ENCODE results near the gene MYADML2. TPM values are rescaled to one million over a fixed set of nuclear protein-coding genes. Genes with fewer than 3 reads are reported as not detected.

Gene MYADML2
- total and polyA plus RNA-seq, 12 donors: 0.26 to 8.6 (median 4.9) TPM

DNA sequence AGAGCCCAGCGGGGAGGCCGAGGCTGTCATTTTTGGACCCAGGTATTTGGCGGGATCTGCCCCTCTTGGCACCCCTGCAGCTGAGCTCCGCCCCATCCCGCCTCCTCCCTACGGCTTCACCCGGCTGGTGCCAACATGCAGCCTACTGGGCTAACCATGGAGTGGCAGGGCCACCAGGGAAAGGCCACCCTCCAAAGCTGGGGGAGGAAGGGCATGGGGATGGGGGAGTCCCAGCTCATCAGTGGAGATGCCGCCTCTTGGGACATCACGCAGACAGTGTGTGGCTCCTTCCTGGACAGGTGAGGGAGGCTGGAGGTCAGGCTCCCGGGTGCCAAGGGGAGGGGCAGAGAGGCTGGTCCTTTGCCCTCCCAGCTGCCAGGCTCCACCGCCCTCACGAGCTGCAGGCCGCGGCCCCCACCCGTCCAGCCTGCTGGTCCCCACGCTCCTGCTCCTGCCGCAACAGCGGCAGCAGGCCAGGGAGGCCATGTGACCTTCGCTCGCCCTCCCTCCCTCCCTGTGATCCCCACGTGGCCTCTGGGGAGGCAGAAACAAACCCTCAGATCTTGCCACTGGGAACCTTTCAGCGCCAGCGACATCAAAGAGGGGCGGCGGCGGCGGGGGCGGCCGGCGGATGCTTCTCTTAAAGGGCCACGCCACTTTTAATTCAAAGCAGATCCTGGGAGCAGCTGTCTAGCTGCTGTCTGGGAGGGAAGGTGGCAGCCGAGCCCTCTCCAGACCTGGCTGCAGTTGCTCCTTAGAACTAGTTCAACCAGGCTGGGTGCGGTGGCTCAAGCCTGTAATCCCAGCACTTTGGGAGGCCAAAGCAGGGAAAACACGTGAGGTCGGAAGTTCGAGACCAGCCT, 20.7 kb upstream of the MYADML2 start:
- H3K36me3 ChIP-seq: no peaks in the 10 kb centered on the region
- intact Hi-C loops (cut with DNase I): loop anchor here in 4 of 10 donors (2.0 to 10.0 kb wide), 3 partner anchors 40 to 187 kb away; no protein-coding TSS in a partner anchor

DNA sequence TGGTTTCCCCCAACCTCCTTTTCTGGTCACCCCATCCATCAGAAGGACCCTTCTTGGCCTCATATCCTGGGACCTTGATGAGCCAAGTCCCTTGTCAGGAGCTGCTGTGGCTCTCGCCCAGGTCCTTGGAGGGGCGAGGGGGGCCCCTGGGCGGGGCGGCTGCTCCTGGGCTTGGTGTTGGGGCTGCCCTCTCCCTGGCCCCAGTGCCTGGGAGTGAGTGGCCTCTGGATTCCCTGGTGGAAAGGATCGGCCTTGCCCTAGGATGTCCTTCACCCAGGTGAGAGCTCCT, 20.2 kb upstream of the MYADML2 start:
- TF ChIP-seq, protein P1, sequence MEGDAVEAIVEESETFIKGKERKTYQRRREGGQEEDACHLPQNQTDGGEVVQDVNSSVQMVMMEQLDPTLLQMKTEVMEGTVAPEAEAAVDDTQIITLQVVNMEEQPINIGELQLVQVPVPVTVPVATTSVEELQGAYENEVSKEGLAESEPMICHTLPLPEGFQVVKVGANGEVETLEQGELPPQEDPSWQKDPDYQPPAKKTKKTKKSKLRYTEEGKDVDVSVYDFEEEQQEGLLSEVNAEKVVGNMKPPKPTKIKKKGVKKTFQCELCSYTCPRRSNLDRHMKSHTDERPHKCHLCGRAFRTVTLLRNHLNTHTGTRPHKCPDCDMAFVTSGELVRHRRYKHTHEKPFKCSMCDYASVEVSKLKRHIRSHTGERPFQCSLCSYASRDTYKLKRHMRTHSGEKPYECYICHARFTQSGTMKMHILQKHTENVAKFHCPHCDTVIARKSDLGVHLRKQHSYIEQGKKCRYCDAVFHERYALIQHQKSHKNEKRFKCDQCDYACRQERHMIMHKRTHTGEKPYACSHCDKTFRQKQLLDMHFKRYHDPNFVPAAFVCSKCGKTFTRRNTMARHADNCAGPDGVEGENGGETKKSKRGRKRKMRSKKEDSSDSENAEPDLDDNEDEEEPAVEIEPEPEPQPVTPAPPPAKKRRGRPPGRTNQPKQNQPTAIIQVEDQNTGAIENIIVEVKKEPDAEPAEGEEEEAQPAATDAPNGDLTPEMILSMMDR (IDR thresholded peaks at IDR 0.05): no peak
- Histone ChIP-seq H3K4me3 (no peak overlapping the region), H3K9me3 (no peaks in the 10 kb centered on the region), H3K36me3 (no peaks in the 10 kb centered on the region), H3K27me3 (peaks cover 0 to 84% (median 44%) of the 10 kb centered on the region in 7 donors), H3K27ac (peak overlapping the region in 2 of 10 donors; percentile 36 to 46), H3K4me1 (peaks cover 3 to 29% (median 19%) of the 10 kb centered on the region in 9 donors)
- ATAC-seq: peak in 6 of 8 donors; percentile 1 to 29 (median 7)
- intact Hi-C loops (cut with DNase I): loop anchor here in 4 of 10 donors (2.0 to 10.0 kb wide), 3 partner anchors 40 to 188 kb away; no protein-coding TSS in a partner anchor
- 28 to 32% methylated on average over 5 of the region's 5 CpGs for WGBS, 2 donors
- DNase-seq: no peak

More for the DNA sequence above, 20.7 kb upstream of the MYADML2 start:
- peaks cover 0 to 83% (median 38%) of the 10 kb centered on the region in 7 donors for H3K27me3 ChIP-seq
- peak overlapping the region in 8 of 10 donors; percentile 3 to 29 (median 20) for H3K4me3 ChIP-seq
- DNase-seq (peak; percentile 79), ATAC-seq (peak; percentile 84 to 95 (median 89))
- 12 to 15% methylated on average over 36 of the region's 36 CpGs for WGBS, 2 donors
- TF ChIP-seq, protein P1 (IDR thresholded peaks at IDR 0.05): no peak
- peak overlapping the region in 2 of 10 donors; percentile 36 to 46 for H3K27ac ChIP-seq
- no peaks in the 10 kb centered on the region for H3K9me3 ChIP-seq
- peaks cover 3 to 28% (median 19%) of the 10 kb centered on the region in 9 donors for H3K4me1 ChIP-seq

DNA sequence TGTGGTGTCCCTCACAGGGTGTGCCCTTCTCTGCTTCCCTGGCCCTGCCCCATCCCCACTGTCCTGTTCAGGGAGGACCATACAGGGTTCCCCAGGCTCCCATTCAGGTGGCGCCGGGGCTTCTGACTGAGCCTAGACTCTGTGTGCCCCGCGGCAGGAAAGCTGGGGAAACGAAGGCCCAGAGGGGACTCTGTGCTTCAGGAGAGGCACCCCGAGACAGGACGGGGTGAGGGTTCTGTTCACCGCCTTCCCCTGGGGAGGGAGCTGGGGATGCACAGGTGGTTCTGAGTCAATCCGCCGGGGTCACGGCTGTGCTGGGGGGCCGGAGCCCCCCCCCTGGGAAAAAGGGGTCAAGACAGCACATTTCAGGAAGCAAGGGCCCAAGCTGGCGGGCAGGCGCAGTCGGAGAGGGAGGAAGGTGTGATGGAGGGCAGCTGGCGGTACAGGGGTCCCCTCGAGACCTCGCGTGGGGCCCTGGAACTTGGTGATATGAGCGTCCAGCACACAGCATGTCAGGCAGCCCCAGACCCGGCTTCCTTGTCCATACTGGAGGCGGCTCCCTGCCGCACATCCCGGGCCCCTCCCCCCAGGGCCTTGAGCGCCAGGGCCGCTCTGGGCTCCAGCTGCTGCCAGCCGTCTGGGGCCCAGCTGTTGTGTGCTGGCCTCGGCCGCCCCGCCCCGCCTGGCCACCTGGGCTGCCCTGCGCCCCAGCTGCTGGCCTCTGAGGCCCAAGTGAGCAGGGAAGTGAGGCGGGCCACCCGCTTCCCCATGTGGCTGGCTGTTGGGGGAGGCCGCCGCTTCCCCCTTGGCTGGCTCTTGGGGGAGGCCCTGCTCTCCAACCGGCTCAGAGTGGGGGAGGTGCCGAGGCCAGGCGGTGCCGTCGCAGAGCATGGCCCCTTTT, 19.6 kb upstream of the MYADML2 start:
- 38 to 54% methylated on average over 38 to 41 of the region's 41 CpGs for WGBS, 2 donors
- ATAC-seq (peak; percentile 49 to 86 (median 70)), DNase-seq (peak in 1 of 2 donors; percentile 69)
- H3K4me1 ChIP-seq: peaks cover 7 to 35% (median 23%) of the 10 kb centered on the region in 9 donors
- intact Hi-C loops (cut with DNase I): loop anchor here in 4 of 10 donors (2.0 to 10.0 kb wide), 3 partner anchors 41 to 188 kb away; no protein-coding TSS in a partner anchor
- peaks cover 6 to 84% (median 50%) of the 10 kb centered on the region in 7 donors for H3K27me3 ChIP-seq
- H3K4me3 ChIP-seq: no peak overlapping the region
- H3K9me3 ChIP-seq: no peaks in the 10 kb centered on the region
- no peak overlapping the region for H3K27ac ChIP-seq
- TF ChIP-seq, protein P1 (IDR thresholded peaks at IDR 0.05): no peak
- H3K36me3 ChIP-seq: no peaks in the 10 kb centered on the region

Measured in heart right ventricle (tissue), 16 donors.